Epithelial cell of esophagus (primary cell): ENCODE measurements around the gene NUP43.

Experiments
- DNase-seq: peaks from one replicate; pipeline ENCODE4 v3.0.0; 2010; ENCODE audit warnings: low read depth
- H3K4me3 ChIP-seq: 2 replicates; pipeline ENCODE4 v1.5.1; 2011; ENCODE audit warnings: mild to moderate bottlenecking, low read length, control low read depth
- CTCF ChIP-seq: IDR thresholded peaks from 2 replicates; pipeline ENCODE4 v1.5.1; 2011; ENCODE audit warnings: low read depth, mild to moderate bottlenecking, low read length, control low read depth, inconsistent platforms; ENCODE audit not compliant: insufficient read depth; ENCODE audit errors: missing control alignments

Gene NUP43

GRCh38 chr6:149680503-149680902 lies 65.8 kb downstream of the NUP43 start:
- no peak overlapping the region for H3K4me3 ChIP-seq
- no peak for DNase-seq
- no peak for TF ChIP-seq CTCF
